Endodermal cell (in vitro differentiated cells): ENCODE measurements around the gene VPS36. TPM values are rescaled to one million over a fixed set of nuclear protein-coding genes. Genes with fewer than 3 reads are reported as not detected.

Experiments used
- DNase-seq: peaks from one replicate; pipeline ENCODE4 v3.0.0-alpha.2; 2017
- H3K27ac ChIP-seq: 2 replicates; pipeline ENCODE4 v1.5.1; 2013; ENCODE audit warnings: mild to moderate bottlenecking, low read depth, low read length, moderate library complexity
- H3K27me3 ChIP-seq: 2 replicates; pipeline ENCODE4 v1.6.1; 2013; ENCODE audit warnings: mild to moderate bottlenecking, low read length, moderate library complexity; ENCODE audit not compliant: insufficient read depth, control insufficient read depth, poor library complexity, severe bottlenecking
- H3K36me3 ChIP-seq: 2 replicates; pipeline ENCODE4 v1.7.0; 2013; ENCODE audit warnings: mild to moderate bottlenecking, low read length, moderate library complexity; ENCODE audit not compliant: control insufficient read depth, insufficient read depth
- H3K4me1 ChIP-seq: one replicate; pipeline ENCODE4 v1.7.0; 2013; ENCODE audit warnings: low read length; ENCODE audit not compliant: control insufficient read depth, insufficient read depth
- H3K4me3 ChIP-seq: 2 replicates; pipeline ENCODE4 v1.5.1; 2013; ENCODE audit warnings: mild to moderate bottlenecking, low read length, moderate library complexity
- H3K9ac ChIP-seq: 2 replicates; pipeline ENCODE4 v1.6.1; 2013; ENCODE audit warnings: mild to moderate bottlenecking, low read length, moderate library complexity; ENCODE audit not compliant: poor library complexity, severe bottlenecking; ENCODE audit errors: extremely low read depth
- H3K9me3 ChIP-seq: 2 replicates; pipeline ENCODE4 v1.6.1; 2013; ENCODE audit warnings: mild to moderate bottlenecking, low read length, moderate library complexity; ENCODE audit not compliant: control insufficient read depth
- H3K27ac Mint-ChIP-seq: 2 replicates; pipeline ENCODE4 v1.8.0; 2020; ENCODE audit warnings: mixed read lengths
- H3K27me3 Mint-ChIP-seq: 2 replicates; pipeline ENCODE4 v1.8.0; 2021; ENCODE audit warnings: mild to moderate bottlenecking, mixed read lengths; ENCODE audit not compliant: insufficient read depth
- H3K36me3 Mint-ChIP-seq: 2 replicates; pipeline ENCODE4 v1.8.0; 2020; ENCODE audit warnings: low read depth, mixed read lengths
- H3K4me1 Mint-ChIP-seq: 2 replicates; pipeline ENCODE4 v1.8.0; 2020; ENCODE audit warnings: mixed read lengths
- H3K4me3 Mint-ChIP-seq: 2 replicates; pipeline ENCODE4 v1.8.0; 2020; ENCODE audit warnings: mild to moderate bottlenecking, moderate library complexity, mixed read lengths
- H3K9me3 Mint-ChIP-seq: 2 replicates; pipeline ENCODE4 v1.8.0; 2020; ENCODE audit warnings: mild to moderate bottlenecking, mixed read lengths
- CTCF ChIP-seq: fragments of 200-600 bp; sonication (generic); conservative IDR thresholded peaks from 2 replicates; pipeline ENCODE4 v1.5.0; 2021; ENCODE audit warnings: antibody characterized with exemption, mild to moderate bottlenecking
- WGBS, 2 experiments: methylation state at CpG; one replicate each; pipeline versions ENCODE4 v1.1.5 to v1.1.7; 2013; ENCODE audit warnings: missing lambda C conversion rate in 2 of 2, mixed read lengths in 1 of 2; ENCODE audit not compliant: insufficient coverage in 1 of 2, insufficient read length in 1 of 2; 5-methylcytosine and 5-hydroxymethylcytosine counted together
- total RNA-seq, 2 donors: library from RNA; stranded (reverse); fragmentation: NEBNext Ultra II Directional in 1 of 2; extraction: Animal tissue kit (Norgen Biotek cat#: 25700) in 1 of 2; gene quantifications; 2 replicates in 1 of 2; 3 replicates in 1 of 2; pipeline ENCODE4 v1.2.1, GENCODE V29; 2021

The VPS36 gene
- total RNA-seq, 2 donors from 2014 or later = 44.8 to 77.4 TPM

- peaks cover 2% of the 10 kb centered on the region for H3K4me1 ChIP-seq
Measured at GRCh38 chr13:52432456-52432855, 18.0 kb downstream of the VPS36 start.

GRCh38 chr13:52428295-52428694 lies 22.1 kb downstream of the VPS36 start:
- H3K4me1 ChIP-seq = peaks cover 2% of the 10 kb centered on the region
- TF ChIP-seq CTCF = no peak
- H3K4me3 ChIP-seq = peak overlapping the region; percentile 62
- Mint-ChIP-seq H3K9me3 (no peaks in the 10 kb centered on the region), H3K27me3 (no peaks in the 10 kb centered on the region), H3K27ac (peak overlapping the region; percentile 87), H3K4me1 (peaks cover 11% of the 10 kb centered on the region), H3K4me3 (no peak overlapping the region), H3K36me3 (peaks cover 56% of the 10 kb centered on the region)
- H3K27me3 ChIP-seq = no peaks in the 10 kb centered on the region
- peak overlapping the region; percentile 57 for H3K27ac ChIP-seq
- peak overlapping the region; percentile 58 for H3K9ac ChIP-seq
- peaks cover 60% of the 10 kb centered on the region for H3K36me3 ChIP-seq
- no peak for DNase-seq
- 56 to 80% methylated on average over 1 to 2 of the region's 2 CpGs for WGBS, 2 experiments
- no peaks in the 10 kb centered on the region for H3K9me3 ChIP-seq

More at GRCh38 chr13:52432456-52432855, 18.0 kb downstream of the VPS36 start:
- no peak for DNase-seq
- H3K36me3 ChIP-seq = peaks cover 69% of the 10 kb centered on the region
- H3K27ac ChIP-seq = no peak overlapping the region
- Mint-ChIP-seq H3K36me3 (peaks cover 66% of the 10 kb centered on the region), H3K27ac (no peak overlapping the region), H3K4me3 (no peak overlapping the region), H3K27me3 (no peaks in the 10 kb centered on the region), H3K4me1 (peaks cover 11% of the 10 kb centered on the region), H3K9me3 (no peaks in the 10 kb centered on the region)
- H3K9me3 ChIP-seq = no peaks in the 10 kb centered on the region
- H3K9ac ChIP-seq = no peak overlapping the region
- H3K4me3 ChIP-seq = no peak overlapping the region
- 93% methylated on average over 2 of the region's 2 CpGs for WGBS, 2 experiments
- no peak for TF ChIP-seq CTCF
- H3K27me3 ChIP-seq = no peaks in the 10 kb centered on the region

DNA sequence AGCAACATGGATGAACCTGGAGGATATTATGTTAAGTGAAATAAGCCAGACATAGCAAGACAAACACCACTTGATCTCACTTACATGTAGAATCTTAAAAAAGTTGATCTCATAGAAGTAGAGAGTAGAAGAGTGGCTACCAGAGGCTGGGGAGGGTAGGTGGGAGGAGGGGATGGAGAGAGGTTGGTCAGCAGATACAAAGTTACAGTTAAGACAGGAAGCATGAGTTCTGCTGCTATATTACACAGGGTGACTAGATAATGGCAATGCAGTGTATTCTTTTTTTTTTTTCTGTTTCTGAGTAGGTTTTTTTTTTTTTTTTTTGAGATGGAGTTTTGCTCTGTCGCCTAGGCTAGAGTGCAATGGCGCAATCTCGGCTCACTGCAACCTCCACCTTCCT lies 29.2 kb downstream of the VPS36 start:
- H3K36me3 ChIP-seq = peaks cover 73% of the 10 kb centered on the region

More for the DNA sequence above, 29.2 kb downstream of the VPS36 start:
- Mint-ChIP-seq H3K9me3 (no peaks in the 10 kb centered on the region), H3K4me1 (no peaks in the 10 kb centered on the region), H3K36me3 (peaks cover 65% of the 10 kb centered on the region), H3K27ac (no peak overlapping the region), H3K27me3 (no peaks in the 10 kb centered on the region), H3K4me3 (no peak overlapping the region)
- Histone ChIP-seq H3K4me1 (no peaks in the 10 kb centered on the region), H3K9me3 (no peaks in the 10 kb centered on the region), H3K27ac (no peak overlapping the region), H3K27me3 (no peaks in the 10 kb centered on the region), H3K9ac (no peak overlapping the region), H3K4me3 (no peak overlapping the region)
- WGBS, 2 experiments = 100% methylated on average over 3 of the region's 3 CpGs; no CpG with 5 or more reads in 1 of the 2 experiments
- DNase-seq = no peak
- TF ChIP-seq CTCF = no peak
